ENCODE data around the gene RXRG. TPM values are rescaled to one million over a fixed set of nuclear protein-coding genes. Genes with fewer than 3 reads are reported as not detected.

The RXRG gene
- total RNA-seq, 5 donors from 2014 or later (not counting 1 experiment from before 2014, with no cell fraction given), result not detected

DNA sequence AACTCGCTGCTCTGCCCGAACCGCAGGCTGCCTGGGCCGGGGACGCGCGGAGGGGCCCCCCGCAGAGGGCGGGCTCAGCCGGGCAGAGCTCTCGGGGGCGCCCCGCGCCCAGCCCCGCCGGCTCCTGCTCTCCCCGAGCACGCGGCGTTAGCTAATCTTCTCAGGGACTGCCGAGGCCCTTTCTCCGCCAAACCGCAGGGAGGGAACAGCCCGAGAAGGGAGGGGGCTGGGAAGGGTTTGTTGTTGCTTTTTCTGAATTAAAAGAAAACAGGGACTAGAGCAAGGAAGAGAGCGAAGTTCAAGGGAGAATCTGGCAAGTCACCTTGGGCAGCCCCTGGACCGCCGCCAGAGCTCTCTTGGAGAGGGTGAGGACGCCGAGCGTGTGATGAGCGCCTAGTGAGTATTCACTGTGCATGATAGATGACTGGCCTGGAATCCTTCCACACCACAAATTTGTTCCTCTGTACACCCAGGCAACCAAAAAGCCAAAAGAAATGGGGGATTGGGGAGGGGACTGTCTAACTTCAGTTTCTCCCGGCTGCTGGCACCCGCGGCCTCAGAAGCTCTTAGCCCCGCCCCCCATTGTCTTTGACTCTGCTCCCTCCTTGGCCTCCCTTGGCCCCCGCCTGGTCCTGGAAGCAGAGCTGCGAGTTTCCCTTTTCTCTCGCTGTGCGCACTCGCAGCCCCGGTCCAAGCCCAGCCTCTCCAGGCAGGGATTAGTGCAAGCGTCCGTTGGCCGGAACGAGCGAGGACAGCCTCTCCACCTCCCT lies 68.7 kb downstream of the RXRG start:
- H3K4me1 Mint-ChIP-seq, result peaks cover 11 to 20% (median 18%) of the 10 kb centered on the region in 3 donors

DNA sequence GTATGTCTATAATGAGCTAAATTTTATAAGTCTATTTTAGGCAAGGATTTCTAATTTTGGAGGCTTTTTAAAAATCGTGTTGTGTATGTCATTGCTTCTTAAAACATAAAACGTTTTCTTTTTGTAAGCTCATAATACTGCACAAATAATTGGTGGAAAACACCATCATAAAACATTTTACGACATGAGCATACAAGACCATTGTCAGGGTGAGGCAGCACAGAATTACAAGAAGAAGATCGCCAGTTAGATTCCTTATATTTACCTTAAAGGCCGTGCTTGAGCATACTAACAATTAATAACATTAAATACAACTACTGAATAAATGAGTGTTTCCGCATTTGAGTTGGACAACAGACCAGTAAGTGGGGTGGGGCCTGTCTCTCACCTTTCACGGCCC lies 69.3 kb downstream of the RXRG start:
- H3K36me3 Mint-ChIP-seq, result no peaks in the 10 kb centered on the region
- 37% methylated on average over 3 of the region's 7 CpGs for WGBS (ENCODE audit: insufficient coverage)
- no peak overlapping the region for H3K27ac Mint-ChIP-seq
- peaks cover 0 to 14% of the 10 kb centered on the region in 2 experiments for H3K4me1 ChIP-seq (ENCODE audit: control insufficient read depth in 1 of 2, extremely low read depth in 1 of 2, insufficient read depth in 2 of 2, low read length in 2 of 2)
- no peak overlapping the region for H3K4me3 ChIP-seq (ENCODE audit: control insufficient read depth in 1 of 2, extremely low read depth in 1 of 2, low read length in 1 of 2)
- H3K36me3 ChIP-seq (ENCODE audit: control insufficient read depth in 2 of 2, extremely low read depth in 1 of 2, insufficient read depth in 1 of 2, low read length in 1 of 2), result no peaks in the 10 kb centered on the region
- DNase-seq (no peak), ATAC-seq (replicated peaks in 1 of 4) (no peak)
- no peaks in the 10 kb centered on the region for H3K9me3 ChIP-seq
- ChIA-PET POLR2A (interaction anchor here in 1 of 2 donors (0.7 kb wide), 1 partner anchor 25 kb away, joined by 3 read pairs; no protein-coding TSS in a partner anchor), CTCF (interaction anchor here (0.8 to 2.3 kb wide), 3 partner anchors 8 to 224 kb away, joined by 4 to 12 read pairs (median 5); no protein-coding TSS in a partner anchor)
- peaks cover 60 to 71% of the 10 kb centered on the region in 2 donors for H3K27me3 Mint-ChIP-seq
- H3K4me1 Mint-ChIP-seq, result peaks cover 11 to 20% (median 18%) of the 10 kb centered on the region in 3 donors
- peaks cover 10 to 42% of the 10 kb centered on the region in 2 experiments for H3K27me3 ChIP-seq (replicated peaks in 1 of 2; ENCODE audit: control insufficient read depth in 2 of 2, extremely low read depth in 1 of 2, insufficient read depth in 2 of 2, low read length in 1 of 2)
- no peaks in the 10 kb centered on the region for H3K9me3 Mint-ChIP-seq
- H3K27ac ChIP-seq (ENCODE audit: low read length), result no peak overlapping the region
- H3K4me3 Mint-ChIP-seq, result peak overlapping the region; percentile 17 to 82 (median 18)

More for the DNA sequence above, 68.7 kb downstream of the RXRG start:
- H3K4me1 ChIP-seq (ENCODE audit: control insufficient read depth in 1 of 2, extremely low read depth in 1 of 2, insufficient read depth in 2 of 2, low read length in 2 of 2), result peaks cover 0 to 14% of the 10 kb centered on the region in 2 experiments
- CTCF ChIA-PET, result interaction anchor here (1.2 to 2.3 kb wide), 2 partner anchors 9 kb away, joined by 4 to 12 read pairs; no protein-coding TSS in a partner anchor
- peak overlapping the region; percentile 60 to 82 (median 69) for H3K4me3 Mint-ChIP-seq
- H3K9me3 ChIP-seq, result no peaks in the 10 kb centered on the region
- peak overlapping the region; percentile 32 to 36 for H3K4me3 ChIP-seq (ENCODE audit: control insufficient read depth in 1 of 2, extremely low read depth in 1 of 2, low read length in 1 of 2)
- POLR2A ChIA-PET, result interaction anchor here in 1 of 2 donors (0.7 kb wide), 1 partner anchor 24 kb away, joined by 3 read pairs; no protein-coding TSS in a partner anchor
- H3K36me3 ChIP-seq (ENCODE audit: control insufficient read depth in 2 of 2, extremely low read depth in 1 of 2, insufficient read depth in 1 of 2, low read length in 1 of 2), result no peaks in the 10 kb centered on the region
- H3K9me3 Mint-ChIP-seq, result no peaks in the 10 kb centered on the region
- no peak overlapping the region for H3K27ac Mint-ChIP-seq
- H3K27me3 ChIP-seq (replicated peaks in 1 of 2; ENCODE audit: control insufficient read depth in 2 of 2, extremely low read depth in 1 of 2, insufficient read depth in 2 of 2, low read length in 1 of 2), result peaks cover 13 to 42% of the 10 kb centered on the region in 2 experiments
- 1% methylated on average over 38 of the region's 46 CpGs for WGBS (ENCODE audit: insufficient coverage)
- peaks cover 56 to 68% of the 10 kb centered on the region in 2 donors for H3K27me3 Mint-ChIP-seq
- no peaks in the 10 kb centered on the region for H3K36me3 Mint-ChIP-seq
- ATAC-seq (replicated peaks in 1 of 4) (peak; percentile 62 to 77 (median 70)), DNase-seq (peak in 18 of 35 experiments; percentile 6 to 47 (median 20))
- H3K27ac ChIP-seq (ENCODE audit: low read length), result no peak overlapping the region

DNA sequence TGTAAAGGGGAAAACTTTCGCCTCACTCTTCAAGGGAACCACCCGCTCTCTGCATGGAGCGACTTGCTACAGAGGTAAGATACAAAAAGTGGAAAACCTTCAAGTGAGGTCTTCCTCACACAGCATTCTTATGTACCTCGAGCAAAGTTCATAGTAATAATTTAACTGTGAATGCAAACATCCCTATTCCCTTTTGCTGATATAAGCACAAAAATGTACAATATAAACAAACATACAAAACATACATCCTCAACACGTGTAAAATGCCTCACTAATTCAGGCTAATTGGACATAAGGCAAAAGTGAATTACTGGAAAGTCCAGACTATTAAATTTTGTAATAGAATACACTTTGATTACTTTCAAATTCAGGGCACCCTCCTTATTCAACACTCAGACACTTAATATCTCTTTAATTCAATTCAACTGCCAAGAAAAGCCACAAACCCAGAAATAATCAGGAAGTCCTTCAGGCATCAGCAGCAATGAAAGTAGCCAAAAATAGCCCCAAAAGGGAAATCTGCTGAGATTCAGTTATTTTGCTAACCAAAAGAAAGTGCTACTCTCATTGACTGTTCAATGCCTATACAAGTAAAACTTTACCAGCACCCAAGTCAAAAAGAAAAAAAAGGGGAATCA lies 73.2 kb downstream of the RXRG start:
- Mint-ChIP-seq H3K9me3 (no peaks in the 10 kb centered on the region), H3K4me1 (peaks cover 5 to 14% (median 14%) of the 10 kb centered on the region in 3 donors), H3K36me3 (no peaks in the 10 kb centered on the region), H3K27ac (no peak overlapping the region), H3K4me3 (no peak overlapping the region), H3K27me3 (peaks cover 68 to 81% of the 10 kb centered on the region in 2 donors)
- DNase-seq, result no peak
- POLR2A ChIA-PET, result no interaction called here
- H3K36me3 ChIP-seq (ENCODE audit: control insufficient read depth in 2 of 2, extremely low read depth in 1 of 2, insufficient read depth in 1 of 2, low read length in 1 of 2), result no peaks in the 10 kb centered on the region
- H3K27me3 ChIP-seq (replicated peaks in 1 of 2; ENCODE audit: control insufficient read depth in 2 of 2, extremely low read depth in 1 of 2, insufficient read depth in 2 of 2, low read length in 1 of 2), result peaks cover 7 to 59% of the 10 kb centered on the region in 2 experiments
- H3K27ac ChIP-seq (ENCODE audit: low read length), result no peak overlapping the region
- 8% methylated on average over 2 of the region's 5 CpGs for WGBS (ENCODE audit: insufficient coverage)
- CTCF ChIA-PET, result interaction anchor here in 1 of 2 donors (1.2 kb wide), 1 partner anchor 20 kb away, joined by 3 read pairs; no protein-coding TSS in a partner anchor
- no peaks in the 10 kb centered on the region for H3K9me3 ChIP-seq
- H3K4me3 ChIP-seq (ENCODE audit: control insufficient read depth in 1 of 2, extremely low read depth in 1 of 2, low read length in 1 of 2), result no peak overlapping the region
- ATAC-seq (replicated peaks in 1 of 4), result no peak
- H3K4me1 ChIP-seq (ENCODE audit: control insufficient read depth in 1 of 2, extremely low read depth in 1 of 2, insufficient read depth in 2 of 2, low read length in 2 of 2), result peaks cover 0 to 15% of the 10 kb centered on the region in 2 experiments

DNA sequence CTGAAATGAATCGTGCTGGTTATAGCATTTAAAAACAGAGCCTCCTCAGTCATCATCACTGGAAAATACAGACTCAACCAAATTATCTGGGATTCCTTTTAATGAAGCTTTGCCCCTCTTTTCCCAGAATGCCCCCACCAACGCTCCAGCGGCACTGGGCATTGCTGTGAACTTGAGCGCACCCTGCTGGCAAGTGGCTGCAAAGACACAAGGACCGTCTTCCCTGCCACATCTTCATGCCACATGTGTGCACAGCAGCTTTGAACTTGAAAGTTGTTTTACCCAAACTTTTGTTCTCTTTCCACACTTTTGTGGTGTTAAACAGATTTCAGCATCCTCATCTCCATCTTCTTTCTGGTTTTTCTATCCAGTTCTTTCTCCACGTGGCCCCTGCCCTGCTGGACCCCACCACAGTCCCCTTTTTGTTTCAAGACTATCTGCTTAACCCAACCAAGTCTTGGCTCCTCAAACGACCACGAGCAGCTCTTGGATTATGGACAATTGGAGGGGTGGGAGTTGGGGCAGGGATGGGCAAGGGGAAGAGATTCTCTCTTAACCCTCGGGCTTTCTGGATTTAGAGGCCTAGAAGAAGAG lies 75.6 kb downstream of the RXRG start:
- H3K27me3 ChIP-seq (replicated peaks in 1 of 2; ENCODE audit: control insufficient read depth in 2 of 2, extremely low read depth in 1 of 2, insufficient read depth in 2 of 2, low read length in 1 of 2), result peaks cover 3 to 52% of the 10 kb centered on the region in 2 experiments
- no peaks in the 10 kb centered on the region for H3K36me3 ChIP-seq (ENCODE audit: control insufficient read depth in 2 of 2, extremely low read depth in 1 of 2, insufficient read depth in 1 of 2, low read length in 1 of 2)
- H3K27ac ChIP-seq (ENCODE audit: low read length), result no peak overlapping the region
- Mint-ChIP-seq H3K27me3 (peaks cover 66 to 75% of the 10 kb centered on the region in 2 donors), H3K4me1 (peaks cover 0 to 2% (median 0%) of the 10 kb centered on the region in 3 donors), H3K9me3 (no peaks in the 10 kb centered on the region), H3K4me3 (no peak overlapping the region), H3K27ac (no peak overlapping the region), H3K36me3 (no peaks in the 10 kb centered on the region)
- POLR2A ChIA-PET, result no interaction called here
- CTCF ChIA-PET, result interaction anchor here (0.6 to 1.6 kb wide), 14 partner anchors 9 to 1525 kb away, joined by 3 to 14 read pairs (median 4); no protein-coding TSS in a partner anchor
- H3K4me1 ChIP-seq (ENCODE audit: control insufficient read depth in 1 of 2, extremely low read depth in 1 of 2, insufficient read depth in 2 of 2, low read length in 2 of 2), result peaks cover 0 to 4% of the 10 kb centered on the region in 2 experiments
- DNase-seq (peak in 27 of 35 experiments; percentile 11 to 68 (median 38)), ATAC-seq (replicated peaks in 1 of 4) (peak in 1 of 4 experiments; percentile 55)
- WGBS (ENCODE audit: insufficient coverage), result 10% methylated on average over 6 of the region's 9 CpGs
- no peak overlapping the region for H3K4me3 ChIP-seq (ENCODE audit: control insufficient read depth in 1 of 2, extremely low read depth in 1 of 2, low read length in 1 of 2)
- H3K9me3 ChIP-seq, result no peaks in the 10 kb centered on the region

DNA sequence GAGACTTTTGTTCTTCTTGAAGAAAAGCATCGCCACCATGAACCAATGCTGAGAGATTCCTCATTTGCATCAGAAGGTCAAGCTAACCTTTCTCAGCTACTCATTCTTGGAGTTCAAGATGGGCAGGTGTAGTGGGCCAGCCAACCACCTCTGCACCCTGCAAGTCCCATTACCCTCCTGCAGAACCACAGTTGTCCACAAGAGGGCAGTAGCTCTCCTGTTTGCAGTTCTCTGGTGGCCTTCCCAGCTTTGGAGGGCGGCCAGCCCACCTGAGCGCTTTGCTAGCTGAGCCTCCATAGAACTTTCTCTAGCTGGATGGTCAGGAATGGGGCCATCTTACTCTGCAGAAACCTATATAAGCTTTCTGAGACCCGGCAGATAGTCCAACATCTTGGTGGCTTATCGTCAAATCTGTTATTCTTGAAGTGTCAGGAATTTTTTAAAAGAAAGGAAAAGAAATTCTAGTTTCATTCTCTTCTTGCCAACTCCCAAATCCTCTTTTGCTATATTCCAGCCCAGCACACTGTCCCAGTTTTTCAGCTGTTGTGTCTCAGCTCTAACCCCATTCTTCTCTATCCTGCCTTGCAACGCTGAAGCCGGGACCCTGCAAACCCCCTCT lies 77.4 kb downstream of the RXRG start:
- Mint-ChIP-seq H3K27ac (no peak overlapping the region), H3K9me3 (no peaks in the 10 kb centered on the region), H3K27me3 (peaks cover 62 to 68% of the 10 kb centered on the region in 2 donors), H3K4me3 (no peak overlapping the region), H3K36me3 (no peaks in the 10 kb centered on the region), H3K4me1 (peaks cover 0 to 2% (median 0%) of the 10 kb centered on the region in 3 donors)
- peaks cover 0 to 4% of the 10 kb centered on the region in 2 experiments for H3K4me1 ChIP-seq (ENCODE audit: control insufficient read depth in 1 of 2, extremely low read depth in 1 of 2, insufficient read depth in 2 of 2, low read length in 2 of 2)
- DNase-seq (peak in 34 of 35 experiments; percentile 10 to 84 (median 62)), ATAC-seq (replicated peaks in 1 of 4) (peak; percentile 62 to 73 (median 66))
- no peak overlapping the region for H3K27ac ChIP-seq (ENCODE audit: low read length)
- CTCF ChIA-PET, result interaction anchor here (0.5 to 2.5 kb wide), 28 partner anchors 9 to 561 kb away, joined by 3 to 22 read pairs (median 3); no protein-coding TSS in a partner anchor
- peaks cover 5 to 40% of the 10 kb centered on the region in 2 experiments for H3K27me3 ChIP-seq (replicated peaks in 1 of 2; ENCODE audit: control insufficient read depth in 2 of 2, extremely low read depth in 1 of 2, insufficient read depth in 2 of 2, low read length in 1 of 2)
- H3K9me3 ChIP-seq, result no peaks in the 10 kb centered on the region
- H3K4me3 ChIP-seq (ENCODE audit: control insufficient read depth in 1 of 2, extremely low read depth in 1 of 2, low read length in 1 of 2), result no peak overlapping the region
- 33% methylated on average over 2 of the region's 7 CpGs for WGBS (ENCODE audit: insufficient coverage)
- H3K36me3 ChIP-seq (ENCODE audit: control insufficient read depth in 2 of 2, extremely low read depth in 1 of 2, insufficient read depth in 1 of 2, low read length in 1 of 2), result no peaks in the 10 kb centered on the region
- POLR2A ChIA-PET, result interaction anchor here in 1 of 2 donors (0.6 kb wide), 1 partner anchor 508 kb away, joined by 5 read pairs; no protein-coding TSS in a partner anchor

All from T-cell (primary cell).